GM12874 (cell line): ENCODE measurements around the gene SLC36A1.

Source experiments
- CTCF ChIP-seq: IDR thresholded peaks from 2 replicates; pipeline ENCODE4 v1.5.1; 2011; ENCODE audit warnings: low read depth, mild to moderate bottlenecking, control low read depth, low read length, moderate library complexity; ENCODE audit not compliant: insufficient read depth

Gene SLC36A1

DNA sequence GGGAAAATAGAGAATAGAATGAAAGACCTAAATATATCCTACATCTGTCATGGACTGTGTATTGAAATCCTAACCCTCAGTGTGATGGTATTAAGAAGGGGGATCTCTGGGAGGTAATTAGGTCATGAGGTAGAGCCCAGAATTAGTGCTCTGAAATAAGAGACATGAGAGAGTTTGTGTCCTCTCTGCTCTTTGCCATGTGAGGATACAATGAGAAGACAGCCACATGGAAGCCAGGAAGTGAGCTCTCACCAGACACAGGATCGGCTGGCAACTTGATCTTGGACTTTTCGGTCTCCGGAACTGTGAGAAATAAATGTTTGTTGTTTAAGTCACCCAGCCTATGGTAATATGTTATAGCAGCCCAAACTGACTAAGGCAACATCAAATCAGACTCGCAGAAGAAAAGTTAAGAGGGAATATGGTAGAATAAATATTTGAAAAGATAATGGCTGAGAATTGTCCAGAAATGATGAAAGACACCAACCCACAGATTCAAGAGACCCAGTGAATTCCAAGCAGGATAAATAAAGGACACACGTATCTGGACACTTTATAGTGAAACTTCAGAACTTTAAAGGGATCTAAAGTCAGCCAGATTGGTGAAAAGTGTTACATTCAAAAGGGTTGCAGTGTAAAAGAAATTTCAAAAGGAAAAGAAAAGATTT lies 12.7 kb upstream of the SLC36A1 start:
- TF ChIP-seq CTCF: no peak

- TF ChIP-seq CTCF: no peak
These were observed 909 bp downstream of the SLC36A1 start for GRCh38 chr5:151448038-151448985.

DNA sequence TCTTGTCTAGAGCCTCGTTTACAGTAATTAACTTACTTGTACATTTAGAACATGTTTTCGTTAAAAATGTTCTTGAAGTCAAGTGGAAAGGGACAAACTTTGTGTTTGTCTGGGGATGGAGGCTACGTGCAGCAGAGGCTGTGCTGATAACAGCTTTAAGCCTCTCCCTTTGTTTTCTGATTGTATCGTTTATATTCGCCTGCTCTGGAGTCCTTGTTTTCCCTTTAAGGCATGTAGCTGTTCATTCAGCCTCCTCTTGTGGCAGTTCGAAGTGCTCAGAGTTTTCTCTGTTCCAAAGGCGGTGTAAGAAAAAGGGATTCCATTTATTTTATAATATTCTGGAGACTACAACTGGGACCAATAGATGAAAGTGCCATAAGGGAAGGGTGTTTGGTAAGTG lies 1.9 kb downstream of the SLC36A1 start:
- no peak for TF ChIP-seq CTCF

DNA sequence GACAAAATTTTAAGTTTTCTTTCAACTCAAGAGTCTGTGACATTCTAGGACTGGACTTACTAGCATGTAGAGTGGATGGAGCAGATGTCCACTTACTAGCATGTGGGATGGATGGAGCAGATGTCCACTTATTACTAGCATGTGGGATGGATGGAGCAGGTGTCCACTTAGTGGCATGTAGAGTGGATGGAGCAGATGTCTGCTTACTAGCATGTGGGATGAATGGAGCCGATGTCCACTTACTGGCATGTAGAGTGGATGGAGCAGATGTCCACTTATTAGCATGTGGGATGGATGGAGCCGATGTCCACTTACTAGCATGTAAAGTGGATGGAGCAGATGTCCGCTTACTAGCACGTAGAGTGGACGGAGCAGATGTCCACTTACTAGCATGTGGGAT lies 2.4 kb downstream of the SLC36A1 start:
- TF ChIP-seq CTCF: no peak

DNA sequence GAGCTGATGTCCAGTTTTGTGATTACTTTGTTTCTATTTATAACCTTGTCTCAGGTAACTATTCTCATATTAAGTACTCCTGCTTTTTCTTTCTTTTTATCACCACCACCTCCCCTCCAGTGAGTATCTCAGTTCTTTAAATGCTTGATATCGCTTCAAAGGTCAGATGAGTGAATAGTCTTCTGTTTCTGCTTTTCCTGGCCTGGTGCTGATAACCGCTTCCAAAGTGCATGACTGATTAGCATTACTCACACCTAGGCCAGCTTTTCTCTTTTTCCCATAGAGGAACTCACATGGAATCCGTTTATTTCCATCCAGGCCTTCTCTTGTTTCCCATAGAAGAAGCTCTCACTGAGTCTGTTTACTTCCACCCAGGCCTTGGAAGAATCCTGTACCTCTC lies 3.2 kb downstream of the SLC36A1 start:
- TF ChIP-seq CTCF: no peak

GRCh38 chr5:151451626-151452520 lies 4.5 kb downstream of the SLC36A1 start:
- no peak for TF ChIP-seq CTCF

DNA sequence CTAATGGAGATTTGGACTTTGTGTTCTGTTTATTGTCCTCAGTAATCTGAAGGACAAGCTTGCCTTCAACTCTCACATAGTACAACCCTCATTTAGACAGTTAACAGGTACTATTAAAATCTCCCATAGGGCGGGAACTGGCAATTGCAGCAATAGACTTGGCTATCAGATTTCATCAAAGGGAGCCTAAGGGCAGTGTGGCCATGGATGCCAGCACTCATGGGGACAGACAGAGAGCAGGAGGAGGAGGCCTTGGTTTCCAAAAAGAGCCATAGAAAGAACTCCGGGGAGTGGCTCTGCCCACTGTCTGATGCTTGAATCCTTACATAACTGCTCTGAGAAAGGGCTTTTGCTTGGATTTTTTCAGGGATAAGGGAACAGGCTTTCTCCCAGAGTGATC lies 6.8 kb downstream of the SLC36A1 start:
- TF ChIP-seq CTCF: no peak
